Measurements from ENCODE around the gene SYCE1.
A peak's percentile ranks its signal among the peaks of the same experiment; 100 is the strongest.
"Not testable (repeated sequence)": the region's sequence is repeated elsewhere in the genome, so short reads cannot be mapped to it uniquely, and the experiment has no call there.

Gene SYCE1, protein sequence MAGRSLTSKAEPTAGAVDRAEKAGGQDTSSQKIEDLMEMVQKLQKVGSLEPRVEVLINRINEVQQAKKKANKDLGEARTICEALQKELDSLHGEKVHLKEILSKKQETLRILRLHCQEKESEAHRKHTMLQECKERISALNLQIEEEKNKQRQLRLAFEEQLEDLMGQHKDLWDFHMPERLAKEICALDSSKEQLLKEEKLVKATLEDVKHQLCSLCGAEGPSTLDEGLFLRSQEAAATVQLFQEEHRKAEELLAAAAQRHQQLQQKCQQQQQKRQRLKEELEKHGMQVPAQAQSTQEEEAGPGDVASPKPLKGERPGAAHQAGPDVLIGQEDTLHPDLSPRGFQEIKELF

DNA sequence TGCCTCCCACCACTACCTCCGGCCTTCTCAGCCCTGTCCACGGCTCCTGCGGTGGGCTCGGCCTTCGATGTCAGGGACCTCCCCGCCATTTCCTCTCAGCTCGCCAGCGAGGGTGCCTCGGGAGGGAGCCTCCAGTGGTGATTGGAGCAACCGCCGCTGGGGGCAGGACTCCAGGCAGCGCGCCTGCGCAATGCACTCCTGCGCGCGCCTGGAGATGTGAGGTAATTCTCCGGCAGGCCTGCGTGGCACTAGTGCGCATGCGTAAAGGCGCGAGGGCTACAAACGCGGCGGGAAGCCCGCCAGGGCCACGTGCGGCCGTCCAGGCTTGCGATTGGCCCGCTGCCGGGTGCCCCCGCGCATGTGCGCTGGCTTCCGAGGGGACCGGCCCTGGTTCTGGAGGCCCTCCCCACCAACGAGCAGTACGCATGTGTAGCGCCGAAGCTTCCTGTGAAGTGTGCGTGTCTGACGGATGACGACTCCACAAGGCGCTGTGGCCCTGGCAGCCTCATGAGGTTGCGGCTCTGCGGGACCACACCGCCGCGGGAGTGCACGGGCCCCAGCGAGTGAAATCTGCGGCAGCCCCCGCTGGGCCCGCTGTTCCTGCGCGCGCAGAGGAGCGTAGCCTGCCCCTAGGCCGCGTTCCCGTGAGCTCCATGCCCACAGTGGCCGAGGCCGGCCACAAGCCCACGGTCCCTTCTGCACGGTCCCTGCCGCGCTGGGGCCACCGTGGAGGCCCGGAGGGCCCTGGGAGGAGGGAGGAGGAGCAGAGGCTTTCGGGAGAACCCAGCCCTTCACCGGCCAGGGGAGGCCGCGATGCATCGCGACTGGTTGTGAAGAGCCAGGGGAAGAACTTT lies at the start of gene SYCE1:
TSS of gene SYCE1 (minus strand) at position 143 of the 854 bp plus-strand sequence. CDS start at position 89, 54 bp downstream.
- no peak for DNase-seq

DNA sequence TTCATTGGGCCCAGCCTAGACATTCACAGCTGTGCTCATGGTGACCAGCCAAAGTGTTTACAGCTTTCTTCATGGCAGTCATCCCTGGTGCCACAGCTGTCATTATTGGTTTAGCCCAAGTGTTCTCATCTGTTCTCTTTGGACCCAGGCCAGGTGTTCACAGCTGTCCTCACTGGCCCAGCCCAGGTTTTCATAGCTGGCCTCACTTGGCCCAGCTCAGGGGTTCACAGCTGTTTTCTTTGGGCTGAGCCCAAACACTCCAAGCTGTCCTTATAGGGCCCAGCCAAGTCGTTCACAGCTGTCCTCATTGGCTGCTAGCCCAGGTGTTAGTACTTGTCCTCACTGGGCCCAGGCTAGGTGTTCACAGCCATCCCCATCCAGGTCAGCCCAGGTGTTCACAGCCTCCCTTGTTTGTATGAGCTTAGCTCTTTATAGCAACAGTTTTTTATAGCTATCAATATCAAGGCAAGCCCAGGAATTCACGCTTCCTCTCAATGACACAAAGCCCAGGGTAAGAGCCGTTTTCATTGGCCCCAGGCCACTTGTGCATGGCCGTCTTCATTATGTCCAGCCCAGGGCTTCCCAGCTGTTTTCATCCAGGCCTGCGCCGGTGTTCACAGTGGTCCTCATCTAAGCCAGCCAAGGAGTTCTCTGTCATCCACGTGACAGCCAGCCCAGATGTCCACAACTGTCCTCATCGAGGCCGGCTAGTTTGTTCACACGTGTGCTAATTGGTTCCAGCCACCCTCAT lies 49.6 kb upstream of the SYCE1 start:
- DNase-seq: no peak

DNA sequence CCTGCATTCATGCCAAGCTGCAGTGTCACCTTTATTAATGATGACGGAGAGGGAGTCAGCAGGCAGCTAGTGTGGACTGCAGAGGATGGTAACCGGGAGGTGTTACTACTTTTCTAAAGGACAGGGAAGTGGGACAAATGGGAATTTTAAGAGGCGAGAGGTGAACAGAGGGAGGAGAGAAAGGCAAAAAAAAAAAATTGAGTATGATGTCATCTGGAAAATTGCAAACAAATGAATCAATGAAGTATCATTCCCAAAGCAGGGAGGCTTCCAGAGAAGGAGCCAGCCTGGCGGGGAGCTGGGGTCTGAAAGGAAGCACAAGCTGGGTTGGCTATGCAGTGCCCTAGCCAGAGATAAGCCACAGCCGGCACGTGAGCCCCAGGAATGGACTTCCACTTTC lies 48.3 kb upstream of the SYCE1 start:
- DNase-seq: no peak

DNA sequence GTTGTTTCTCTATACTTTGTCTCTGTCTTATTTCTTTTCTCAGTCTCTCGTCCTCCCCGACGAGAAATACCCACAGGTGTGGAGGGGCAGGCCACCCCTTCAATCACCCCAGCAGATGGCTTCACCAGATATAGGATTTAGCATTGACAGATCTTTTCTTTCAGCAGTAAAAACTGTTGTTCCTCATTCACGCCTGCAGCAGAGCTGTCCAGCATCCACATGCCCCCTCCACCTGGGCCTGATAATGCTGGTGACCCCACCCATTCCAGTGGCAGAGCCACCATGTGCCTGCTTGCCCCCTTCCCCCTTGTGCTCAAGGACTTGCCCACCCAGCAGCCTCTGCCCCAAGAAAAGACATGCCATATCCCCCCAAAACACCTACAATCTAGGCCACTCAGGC lies 45.7 kb upstream of the SYCE1 start:
- DNase-seq: no peak

DNA sequence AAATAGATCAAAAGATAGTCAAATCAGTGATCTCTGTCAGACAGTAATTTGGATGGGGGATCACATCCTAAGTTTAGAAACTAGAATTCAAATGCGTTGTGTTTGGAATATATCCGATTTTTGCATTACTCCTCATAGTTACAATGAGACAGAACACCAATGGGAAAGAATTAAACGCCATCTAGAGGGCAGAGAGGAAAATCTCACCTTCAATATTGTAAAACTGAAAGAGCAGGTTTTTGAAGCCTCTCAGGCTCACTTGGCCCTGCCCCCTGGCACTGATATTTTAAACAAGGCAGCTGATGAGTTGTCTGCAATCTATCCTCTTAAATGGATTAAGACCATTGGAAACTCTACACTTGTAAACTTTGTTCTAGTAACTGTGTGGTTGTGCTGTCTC lies 43.5 kb upstream of the SYCE1 start:
- peak in 1 of 2 experiments; percentile 14 for DNase-seq

DNA sequence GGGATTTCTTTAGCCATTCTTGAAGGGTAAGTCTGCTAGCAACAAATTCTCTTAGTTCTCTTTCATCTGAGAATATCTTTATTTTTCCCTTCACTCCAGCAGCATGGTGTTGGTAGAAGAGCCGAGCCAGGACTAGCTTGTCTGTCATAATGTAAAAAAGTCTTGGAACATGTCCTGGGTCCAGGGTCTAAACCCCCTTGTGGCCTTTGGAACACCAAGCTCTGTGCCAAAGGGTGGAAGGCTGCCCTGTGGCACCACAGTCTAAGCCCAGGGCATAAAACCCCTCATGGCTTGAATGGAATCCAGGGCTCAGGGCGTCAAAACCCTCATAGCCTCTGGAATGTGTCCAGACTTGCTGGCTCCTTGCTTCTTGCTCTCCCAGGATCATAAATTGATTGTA lies 38.1 kb upstream of the SYCE1 start:
- DNase-seq: not testable (repeated sequence)

DNA sequence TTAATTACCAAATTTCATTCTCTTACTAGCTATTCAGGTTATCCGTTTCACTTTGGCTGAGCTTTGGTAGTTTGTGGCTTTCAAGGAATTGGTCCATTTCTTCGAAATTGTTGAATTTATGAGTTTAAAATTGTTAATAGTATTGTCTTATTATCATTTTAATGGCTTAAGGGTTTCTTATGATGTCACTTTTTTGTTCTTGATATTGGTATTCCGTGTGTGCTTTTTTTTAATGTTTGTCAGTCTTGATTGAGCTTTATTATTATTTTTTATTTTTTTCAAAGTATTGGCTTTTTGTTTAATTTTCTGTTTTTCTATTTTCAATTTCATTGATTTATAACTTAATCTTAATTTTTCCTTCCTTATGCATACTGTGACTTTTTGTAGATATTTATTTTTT lies 35.3 kb upstream of the SYCE1 start:
- DNase-seq: no peak

DNA sequence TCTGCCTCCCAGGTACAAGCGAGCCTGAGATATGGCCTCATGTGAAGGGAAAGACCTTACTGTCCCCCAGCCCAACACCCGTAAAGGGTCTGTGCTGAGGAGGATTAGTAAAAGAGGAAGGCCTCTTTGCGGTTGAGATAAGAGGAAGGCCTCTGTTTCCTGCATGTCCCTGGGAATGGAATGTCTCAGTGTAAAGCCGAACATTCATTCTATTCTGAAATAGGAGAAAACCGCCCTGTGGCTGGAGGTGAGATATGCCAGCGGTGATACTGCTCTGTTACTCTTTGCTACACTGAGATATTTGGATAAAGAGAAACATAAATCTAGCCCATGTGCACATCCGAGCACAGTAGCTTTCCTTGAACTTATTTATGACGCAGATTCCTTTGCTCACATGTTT lies 34.5 kb upstream of the SYCE1 start:
- not testable (repeated sequence) for DNase-seq

DNA sequence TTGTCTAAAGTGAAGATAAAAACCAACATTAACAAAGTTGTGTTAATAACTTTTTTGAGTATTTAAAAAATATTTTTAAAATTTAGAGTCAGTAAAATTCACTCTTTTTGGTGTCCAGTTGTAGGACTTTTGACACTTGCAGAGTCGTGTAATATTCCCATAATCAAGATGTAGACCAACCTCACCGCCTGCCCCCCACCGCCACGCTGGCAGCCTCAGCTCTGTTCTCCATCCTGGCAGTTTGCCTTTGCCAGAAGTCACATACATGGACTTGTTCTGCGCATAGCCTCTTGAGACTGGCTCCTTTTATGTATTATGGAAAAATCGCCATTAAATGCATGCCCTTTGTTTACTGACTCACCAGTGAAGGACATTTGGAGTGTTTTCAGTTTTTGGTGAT lies 27.3 kb upstream of the SYCE1 start:
- DNase-seq: no peak

DNA sequence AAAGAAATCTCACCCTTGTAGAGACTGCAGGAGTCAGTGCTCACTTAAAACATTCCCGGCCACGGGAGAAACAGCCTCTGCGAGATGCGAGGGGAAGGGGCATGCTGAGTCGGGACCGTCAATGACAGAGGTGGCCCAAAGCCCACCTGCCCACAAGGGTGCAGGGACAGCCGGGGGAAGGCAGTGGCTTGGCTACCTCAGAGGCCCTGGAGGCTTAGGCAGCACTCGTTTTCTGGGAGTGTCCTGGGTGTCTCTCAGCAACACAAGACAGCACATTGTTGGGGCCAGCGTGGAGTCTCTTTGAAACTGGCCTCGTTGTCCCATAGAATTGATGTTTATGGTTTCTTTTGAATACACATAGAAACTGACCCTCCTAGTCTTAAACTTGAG lies 25.6 kb upstream of the SYCE1 start:
- DNase-seq: no peak

DNA sequence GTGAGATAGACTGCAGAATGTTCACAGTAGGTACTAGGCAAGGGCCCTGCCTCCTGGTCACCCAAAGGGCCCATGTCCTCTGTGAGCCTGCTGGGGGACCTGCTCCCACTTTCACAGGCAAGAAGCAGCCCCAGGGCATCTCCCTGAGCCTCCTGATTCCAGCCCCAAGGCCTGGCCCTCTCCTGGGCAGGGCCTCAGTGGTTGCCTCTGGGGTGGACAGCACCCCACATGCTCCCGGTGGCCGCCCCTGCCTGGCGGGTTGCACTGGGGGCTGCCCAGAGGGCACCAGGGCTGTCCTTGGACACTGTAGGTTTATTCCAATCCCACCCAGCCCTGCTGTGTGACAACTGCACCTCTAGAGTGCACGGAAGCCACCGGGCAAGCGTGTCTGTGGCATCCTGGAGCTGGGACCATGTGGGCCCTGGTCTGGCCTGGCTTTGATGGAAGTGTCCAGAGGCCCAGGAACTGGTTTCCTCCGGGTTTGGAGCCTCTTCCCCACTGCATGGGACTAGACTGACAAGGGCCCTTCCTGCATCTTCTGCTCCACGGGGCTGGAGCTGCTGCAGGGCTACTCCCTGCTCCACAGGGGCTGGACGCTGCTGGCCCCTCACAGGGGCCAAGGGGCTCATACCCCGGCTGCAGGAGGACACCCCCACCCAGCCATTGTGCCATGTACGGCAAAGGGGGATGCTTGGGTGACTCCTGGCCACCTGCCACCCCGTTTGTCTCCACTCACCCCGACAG lies 25.0 kb upstream of the SYCE1 start:
- no peak for DNase-seq

DNA sequence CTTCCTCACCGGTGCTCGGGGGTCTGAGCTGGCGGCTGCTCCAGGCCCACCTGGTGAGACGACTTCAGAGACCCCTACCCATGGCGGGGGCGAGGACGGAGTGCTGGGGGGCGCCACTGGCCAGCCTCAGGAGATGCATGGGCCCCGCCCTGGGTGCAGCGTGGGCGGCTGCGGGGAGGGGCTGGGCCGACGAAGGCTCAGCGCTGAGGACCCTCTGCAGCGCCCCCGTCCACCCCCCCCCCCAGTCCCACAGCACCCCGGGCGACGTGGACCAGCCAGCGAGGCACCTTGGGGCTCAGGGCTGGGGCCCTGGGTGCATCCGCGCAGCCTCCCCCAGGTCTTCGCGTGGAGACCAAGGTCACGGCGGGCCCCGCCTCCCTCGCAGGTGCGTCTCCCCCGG lies 11.7 kb upstream of the SYCE1 start:
- DNase-seq: not testable (repeated sequence)

DNA sequence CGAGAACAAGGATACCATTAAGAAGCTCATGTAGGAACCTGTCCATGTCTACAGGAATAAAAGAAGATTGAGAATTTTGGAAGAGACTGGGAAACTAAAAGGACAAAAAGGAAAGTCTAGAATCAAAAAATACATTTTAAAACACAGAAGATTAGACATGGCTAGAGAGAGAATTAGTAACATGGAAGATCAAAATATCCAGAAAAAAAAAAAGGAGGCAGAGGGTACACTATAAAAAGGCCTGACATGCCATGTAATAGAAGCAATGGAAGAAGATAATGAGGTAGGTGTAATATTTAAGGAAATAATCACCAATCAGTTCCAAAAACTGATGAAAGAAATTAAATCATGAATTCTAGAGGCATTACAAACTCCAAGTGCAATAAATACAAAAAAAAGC lies 8.1 kb upstream of the SYCE1 start:
- not testable (repeated sequence) for DNase-seq

DNA sequence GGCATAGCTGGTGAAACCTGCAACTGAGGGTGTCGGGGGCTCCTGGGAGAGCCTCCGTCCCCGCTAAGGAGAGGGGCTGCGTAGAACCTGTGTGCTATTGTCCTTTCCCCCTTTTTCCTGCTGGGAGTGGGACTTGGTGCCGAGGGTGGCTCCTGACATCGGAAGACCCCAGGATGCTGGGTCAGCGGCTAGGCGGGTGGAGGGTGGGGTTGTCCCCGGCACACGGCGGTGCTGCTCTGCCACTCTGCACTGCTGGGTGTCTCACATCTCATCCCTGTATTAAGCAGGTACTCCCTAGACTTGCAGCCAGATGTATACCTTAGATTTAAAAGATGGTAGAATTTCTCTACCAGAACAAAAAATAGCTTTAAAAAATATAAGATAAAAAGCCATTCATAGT lies 6.7 kb upstream of the SYCE1 start:
- DNase-seq: not testable (repeated sequence)

DNA sequence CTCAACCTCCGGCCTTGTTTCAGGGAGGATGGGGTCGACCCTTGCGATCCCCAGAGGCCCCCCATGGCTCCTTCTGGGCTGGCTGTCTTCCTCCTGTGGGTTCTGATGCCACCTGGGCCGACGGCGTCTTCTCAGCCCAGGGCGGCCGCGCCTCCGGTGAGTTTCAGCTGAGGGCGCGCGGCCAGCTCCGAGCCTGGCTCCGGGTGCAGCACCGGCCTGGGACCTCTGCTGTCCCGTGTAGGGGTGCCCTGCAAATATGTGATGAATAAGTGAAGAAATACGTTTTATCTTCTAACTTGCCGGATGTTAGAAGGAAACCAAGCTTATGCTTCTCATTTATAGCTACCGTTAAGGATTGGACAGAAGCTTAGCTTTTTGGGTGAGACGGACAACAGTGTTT lies 4.4 kb upstream of the SYCE1 start:
- DNase-seq: not testable (repeated sequence)

DNA sequence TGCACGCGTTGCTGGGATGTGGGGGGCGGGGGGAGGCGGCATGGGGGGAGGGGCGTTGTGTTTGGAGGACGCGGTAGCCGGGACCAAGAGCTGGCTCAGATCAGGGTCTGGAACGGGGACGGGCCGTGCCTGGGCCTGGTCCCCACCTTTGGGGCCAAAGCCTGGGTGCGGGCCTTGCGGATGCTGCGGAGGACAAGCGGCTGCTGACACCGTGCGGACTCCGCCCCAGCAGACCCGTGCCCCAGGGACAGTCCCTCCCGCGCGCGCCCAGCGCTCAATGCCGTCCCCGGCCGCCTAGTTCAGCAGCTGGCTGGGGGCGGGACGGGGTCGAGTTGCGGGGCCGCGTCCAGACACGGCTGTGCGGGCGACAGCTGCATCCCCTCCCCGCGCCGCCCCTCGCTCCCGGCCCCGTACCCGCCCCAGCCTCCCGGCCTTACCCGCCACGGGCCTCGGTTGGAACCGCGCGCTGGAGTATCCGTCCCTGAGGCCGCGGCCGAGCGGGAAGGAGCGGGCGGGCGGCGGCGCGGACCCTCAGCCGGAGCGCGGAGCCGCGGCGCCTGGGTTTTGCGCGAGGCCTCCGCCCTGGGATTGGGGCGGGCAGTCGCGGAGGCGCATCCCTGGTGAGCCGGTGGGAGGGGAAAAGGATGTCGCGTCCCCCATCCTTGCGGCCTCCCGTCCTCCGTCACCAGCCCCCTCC lies 3.6 kb upstream of the SYCE1 start:
- DNase-seq: not testable (repeated sequence)

DNA sequence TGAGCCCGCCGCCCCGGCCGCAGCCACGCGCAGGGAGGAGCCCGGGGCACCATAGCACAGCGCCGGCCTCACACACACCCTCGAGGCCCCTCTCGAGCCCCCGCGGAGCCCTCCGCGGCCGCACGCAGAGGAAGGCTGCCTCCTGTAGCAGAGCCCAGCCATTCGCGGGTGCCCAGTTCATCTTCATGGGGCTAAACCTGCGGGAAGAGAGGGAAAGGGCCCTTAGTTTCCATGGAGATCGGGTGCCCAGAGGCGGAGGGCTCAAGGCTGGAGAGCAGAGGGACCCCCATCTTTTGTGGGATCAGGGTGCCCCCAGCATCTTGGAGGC lies 2.9 kb upstream of the SYCE1 start:
- no peak for DNase-seq

DNA sequence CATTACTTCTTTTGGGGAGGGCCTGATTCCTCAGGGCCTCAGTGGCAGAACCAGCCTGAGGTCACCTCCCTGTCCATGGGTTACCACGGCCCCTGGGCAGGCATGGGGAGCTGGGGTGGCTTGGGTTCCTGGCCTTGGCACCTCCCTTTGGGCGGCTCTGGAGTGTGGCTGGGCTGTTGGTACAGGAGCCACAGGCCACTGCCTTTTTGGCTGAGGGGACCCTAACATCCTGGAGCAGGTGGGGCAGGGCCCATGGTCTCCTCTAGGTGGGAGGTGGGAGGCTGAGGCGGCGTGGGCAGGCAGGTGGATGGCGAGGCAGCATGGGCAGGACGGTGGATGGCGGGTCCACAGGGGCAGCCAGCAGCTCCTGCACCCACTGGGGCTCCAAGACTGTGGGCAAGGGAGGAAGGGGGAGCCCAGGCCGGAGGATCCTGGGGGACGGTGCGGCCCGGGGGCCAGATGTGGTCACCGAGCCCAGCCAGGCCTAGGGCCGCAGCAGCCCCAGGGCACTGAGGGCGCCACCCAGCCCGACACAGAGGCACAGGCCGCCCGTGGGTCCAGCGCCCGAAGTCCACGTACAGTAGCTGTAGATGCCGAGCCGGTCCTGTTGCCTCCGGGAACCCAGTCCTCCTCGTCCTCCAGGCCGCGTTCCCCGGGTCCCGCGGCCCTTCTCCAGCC lies 2.4 kb upstream of the SYCE1 start:
- DNase-seq: no peak

DNA sequence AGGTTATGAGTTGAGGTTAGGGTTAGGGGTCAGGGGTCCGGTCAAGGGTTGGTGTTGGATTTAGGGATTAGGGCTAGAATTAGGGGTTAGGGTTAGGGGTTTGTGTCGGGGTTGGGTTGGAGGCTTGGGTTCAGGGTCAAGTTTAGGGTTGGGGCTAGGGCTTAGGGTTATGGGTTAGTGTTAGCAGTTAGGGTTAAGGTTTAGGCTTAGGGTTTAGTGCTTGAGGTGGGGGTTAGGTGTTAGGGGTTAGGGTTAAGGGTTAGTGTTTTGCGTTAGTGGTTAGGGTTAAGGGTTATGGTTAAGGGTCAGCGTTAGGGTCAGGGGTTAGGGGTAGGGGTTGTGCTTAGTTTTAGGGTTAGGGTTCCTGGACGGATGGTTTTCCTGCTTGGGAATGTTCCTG lies 1.7 kb upstream of the SYCE1 start:
- DNase-seq: no peak

DNA sequence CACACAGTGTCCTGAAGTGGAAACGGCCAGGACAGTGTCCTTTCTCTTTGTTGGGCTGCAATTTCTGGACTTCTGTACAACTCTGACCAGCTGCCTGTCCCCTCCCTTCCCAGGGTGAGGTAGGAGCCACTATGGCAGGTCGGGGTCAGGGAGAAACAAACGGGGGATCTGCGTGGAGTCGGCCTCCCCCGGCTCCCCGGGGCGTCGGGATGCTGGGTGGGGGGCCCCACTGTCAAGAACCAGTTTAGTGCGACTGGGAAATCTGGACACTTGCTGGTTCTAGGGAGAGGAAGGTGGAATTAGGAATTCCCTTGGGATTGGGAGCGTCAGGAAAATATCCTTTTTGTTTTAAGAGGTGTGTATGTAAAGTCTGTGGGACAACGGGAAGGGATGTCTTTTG lies 567 bp downstream of the SYCE1 start:
- no peak for DNase-seq

DNA sequence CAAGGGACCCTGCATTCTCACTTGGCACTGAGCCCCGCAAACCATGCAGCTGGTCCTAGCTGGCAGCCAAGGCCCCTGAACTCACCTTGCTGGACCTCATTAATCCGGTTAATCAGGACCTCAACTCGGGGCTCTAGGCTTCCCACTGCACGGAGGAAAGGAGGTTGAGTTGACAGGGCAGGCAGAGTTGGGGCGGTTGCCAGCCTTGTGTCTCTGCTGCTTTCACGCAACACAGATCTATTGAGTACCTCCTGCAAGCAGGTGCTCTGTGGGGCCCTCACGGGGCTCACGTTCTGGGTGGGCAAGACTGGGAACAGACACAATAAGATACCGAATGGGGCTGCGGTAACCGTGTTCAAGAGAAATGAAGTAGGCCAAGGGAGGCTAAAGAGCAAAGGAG lies 6.2 kb downstream of the SYCE1 start:
- no peak for DNase-seq

DNA sequence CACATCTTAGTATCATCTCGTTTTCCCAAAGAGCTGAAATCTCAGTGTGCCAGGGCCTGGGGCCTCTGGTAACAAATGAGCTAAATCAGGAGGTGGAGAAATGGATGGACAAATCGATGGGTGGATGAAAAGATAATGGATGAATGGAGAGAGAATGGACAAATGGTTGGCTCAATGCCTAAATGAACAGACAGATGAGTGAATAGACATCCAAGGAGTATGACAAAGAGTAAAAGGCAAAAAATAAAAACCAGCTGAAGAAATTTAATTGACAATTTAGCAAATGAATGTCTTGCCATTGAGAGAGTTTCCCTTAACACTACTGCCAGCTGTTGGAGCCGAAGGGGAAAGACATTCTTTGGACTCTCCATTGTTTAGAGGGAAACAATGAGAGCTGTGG lies 8.0 kb downstream of the SYCE1 start:
- no peak for DNase-seq

All from AML-193 (cell line).